B cell (primary cell): ENCODE measurements around the gene KLC4. TPM values are rescaled to one million over a fixed set of nuclear protein-coding genes. Genes with fewer than 3 reads are reported as not detected.

Experiments
- ATAC-seq: fragments of 200-7000 bp; cut with Tn5 transposase; one replicate; pipeline ENCODE4 v1.10.0; 2021; ENCODE audit warnings: low read depth, mild to moderate bottlenecking, moderate number of reproducible peaks, moderate library complexity
- CTCF ChIA-PET: fragments of 350-600 bp; sonication (Branson Sonifier 250); formaldehyde crosslinking; loops from one replicate; lab custom pipeline; 2021; ENCODE audit warnings: antibody characterized with exemption, inconsistent platforms; lab: Charles Lee
- POLR2A ChIA-PET: fragments of 350-600 bp; sonication (Branson Sonifier 250); formaldehyde crosslinking; loops from one replicate; lab custom pipeline; 2021; ENCODE audit warnings: antibody characterized with exemption; lab: Charles Lee
- DNase-seq: peaks from one replicate; pipeline ENCODE4 v3.0.0; 2013
- H2AFZ ChIP-seq: 2 replicates; pipeline ENCODE4 v1.6.1; 2012; ENCODE audit warnings: mild to moderate bottlenecking, low read depth, low read length; ENCODE audit not compliant: insufficient read depth, poor library complexity, severe bottlenecking
- H3K27ac ChIP-seq, 2 donors: 1 replicate in 1 of 2; 2 replicates in 1 of 2; pipeline ENCODE4 v1.5.1; 2012 to 2013; ENCODE audit warnings: low read length in 2 of 2, mild to moderate bottlenecking in 2 of 2, moderate library complexity in 1 of 2
- H3K27me3 ChIP-seq, 4 experiments: fragments of 200-600 bp in 1 of 4; sonication (generic) in 1 of 4; replicated peaks in 1 of 4; 1 replicate in 2 of 4; 2 replicates in 2 of 4; pipeline versions ENCODE4 v1.6.1 to v1.7.0; 2013 to 2016; ENCODE audit warnings: low read length in 3 of 4, mild to moderate bottlenecking in 2 of 4, mixed read lengths in 1 of 4, moderate library complexity in 1 of 4; ENCODE audit not compliant: insufficient read depth in 4 of 4, control insufficient read depth in 3 of 4; ENCODE audit errors: control extremely low read depth in 1 of 4
- H3K36me3 ChIP-seq, 2 experiments: replicated peaks in 1 of 2; 1 replicate in 1 of 2; 2 replicates in 1 of 2; pipeline versions ENCODE4 v1.6.1 to v1.7.1; 2013; ENCODE audit warnings: low read length in 1 of 2; ENCODE audit not compliant: insufficient read depth in 2 of 2, control insufficient read depth in 1 of 2; ENCODE audit errors: control extremely low read depth in 1 of 2, extremely low read depth in 1 of 2
- H3K4me1 ChIP-seq, 2 donors: fragments of 200-600 bp in 1 of 2; sonication (generic) in 1 of 2; 1 replicate in 1 of 2; 2 replicates in 1 of 2; pipeline versions ENCODE4 v1.5.1 to v1.6.1; 2013 to 2017; ENCODE audit warnings: low read length in 2 of 2; ENCODE audit not compliant: control insufficient read depth in 2 of 2, insufficient read depth in 2 of 2
- H3K4me2 ChIP-seq: replicated peaks from 2 replicates; pipeline ENCODE3; 2012; ENCODE audit warnings: mild to moderate bottlenecking, low read depth, low read length; ENCODE audit not compliant: poor library complexity, severe bottlenecking
- H3K4me3 ChIP-seq, 5 experiments: fragments of 200-600 bp in 1 of 5; sonication (generic) in 1 of 5; 1 replicate in 3 of 5; 2 replicates in 2 of 5; pipeline versions ENCODE4 v1.5.1 to v1.7.0; 2011 to 2016; ENCODE audit warnings: low read length in 4 of 5, mild to moderate bottlenecking in 4 of 5, low read depth in 2 of 5, control low read depth in 1 of 5, moderate library complexity in 1 of 5; ENCODE audit not compliant: insufficient read depth in 1 of 5; ENCODE audit errors: control extremely low read depth in 1 of 5, extremely low read depth in 1 of 5
- H3K79me2 ChIP-seq: fragments of 200-600 bp; sonication (generic); one replicate; pipeline ENCODE4 v1.6.0; 2016; ENCODE audit warnings: low read length; ENCODE audit not compliant: control insufficient read depth, insufficient read depth
- H3K9ac ChIP-seq: fragments of 200-600 bp; sonication (generic); 2 replicates; pipeline ENCODE4 v1.6.1; 2017; ENCODE audit warnings: mild to moderate bottlenecking, low read length, moderate library complexity
- H3K9me3 ChIP-seq, 3 donors: one replicate each; pipeline versions ENCODE4 v1.6.1 to v1.7.1; 2013; ENCODE audit warnings: low read length in 2 of 3; ENCODE audit not compliant: control insufficient read depth in 2 of 3, insufficient read depth in 1 of 3; ENCODE audit errors: control extremely low read depth in 1 of 3
- H4K20me1 ChIP-seq: 2 replicates; pipeline ENCODE4 v1.6.0; 2012; ENCODE audit warnings: mild to moderate bottlenecking, low read length; ENCODE audit not compliant: insufficient read depth, control insufficient read depth, poor library complexity, severe bottlenecking
- H3K27ac Mint-ChIP-seq: one replicate; pipeline ENCODE4 v1.8.0; 2021; ENCODE audit warnings: mixed read lengths
- H3K27me3 Mint-ChIP-seq: one replicate; pipeline ENCODE4 v1.8.0; 2021; ENCODE audit warnings: mixed read lengths
- H3K4me1 Mint-ChIP-seq: one replicate; pipeline ENCODE4 v1.8.0; 2021; ENCODE audit warnings: mixed read lengths
- H3K4me3 Mint-ChIP-seq: one replicate; pipeline ENCODE4 v1.8.0; 2021; ENCODE audit warnings: mixed read lengths
- H3K9me3 Mint-ChIP-seq: one replicate; pipeline ENCODE4 v1.8.0; 2022; ENCODE audit warnings: mixed read lengths; ENCODE audit not compliant: insufficient read depth
- EZH2 ChIP-seq: IDR thresholded peaks from 2 replicates; pipeline ENCODE4 v1.6.1; 2012; ENCODE audit warnings: borderline replicate concordance, low read depth, mild to moderate bottlenecking, moderate library complexity, low read length; ENCODE audit not compliant: insufficient read depth, poor library complexity, severe bottlenecking
- WGBS: methylation state at CpG from one replicate; pipeline ENCODE4 v1.1.5; 2013; ENCODE audit warnings: missing lambda C conversion rate; ENCODE audit not compliant: insufficient coverage; 5-methylcytosine and 5-hydroxymethylcytosine counted together
- intact Hi-C: fragments of 100-400 bp; cut with micrococcal nuclease; formaldehyde crosslinking; loops from one replicate; pipeline ENCODE4 v1.10.0; 2022
- polyA plus RNA-seq: library from polyadenylated mRNA; depleted of rRNA; stranded (reverse); fragments of >200 nt; gene quantifications from 2 replicates; pipeline ENCODE4 v1.2.3, GENCODE V29; 2012
- total RNA-seq, 2 donors: library from RNA; stranded (reverse); fragments of 120-200 nt in 1 of 2; gene quantifications; 1 replicate in 1 of 2; 2 replicates in 1 of 2; pipeline versions ENCODE4 v1.2.3 to v1.2.4, GENCODE V29; 2013 to 2022
- TF ChIP-seq, protein P1 (sequence below): fragments of 200-600 bp; IDR thresholded peaks from one replicate; pipeline ENCODE4 v1.8.0; 2022; ENCODE audit warnings: antibody characterized with exemption, mild to moderate bottlenecking

The KLC4 gene
- total and polyA plus RNA-seq, 2 donors (not counting 1 experiment from before 2014, with no cell fraction given) = 30.6 to 52.7 TPM

DNA sequence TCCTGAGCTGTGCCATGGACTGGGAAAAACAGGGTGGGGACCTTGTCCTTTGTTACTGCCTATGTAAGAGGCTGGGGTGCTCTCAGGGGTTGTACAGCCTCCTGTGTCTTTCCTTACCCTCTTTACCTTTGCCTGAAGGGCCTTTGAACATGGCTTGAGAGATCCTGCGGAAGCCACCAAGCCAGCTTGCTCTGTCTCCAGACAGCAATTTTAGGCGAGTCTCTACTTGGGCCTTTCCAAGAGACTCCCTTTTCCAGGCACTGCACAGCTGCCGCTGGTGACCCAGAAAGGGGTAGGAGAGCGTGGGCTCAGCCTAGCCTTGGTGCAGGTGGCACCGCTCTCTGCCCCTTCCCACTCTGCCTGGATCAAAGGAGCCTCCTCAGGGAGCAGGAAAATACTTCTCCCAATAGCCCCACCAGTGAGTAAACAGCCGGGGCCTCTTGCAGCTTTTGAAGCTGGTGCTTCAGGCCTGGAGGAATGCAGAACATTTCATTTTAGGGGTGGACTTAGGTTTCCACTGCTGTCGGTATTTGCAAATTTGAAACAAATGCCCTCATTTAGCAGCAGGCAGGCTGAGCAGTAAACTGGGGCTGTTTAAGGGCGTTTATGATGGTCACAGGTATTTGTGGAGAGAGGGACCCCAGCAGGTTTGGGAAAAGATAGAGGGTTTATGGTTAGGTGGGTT lies 30.6 kb downstream of the KLC4 start:
- Histone ChIP-seq H3K4me2 (no peak overlapping the region), H3K9me3 (no peaks in the 10 kb centered on the region), H3K27me3 (no peaks in the 10 kb centered on the region), H2AFZ (no peak overlapping the region), H3K4me3 (no peak overlapping the region), H3K27ac (no peak overlapping the region), H3K4me1 (no peaks in the 10 kb centered on the region), H3K9ac (no peak overlapping the region), H4K20me1 (no peaks in the 10 kb centered on the region), H3K36me3 (no peaks in the 10 kb centered on the region), H3K79me2 (no peaks in the 10 kb centered on the region)
- ChIA-PET POLR2A (no interaction called here), CTCF (interaction anchor here (0.6 to 1.5 kb wide), 2 partner anchors 11 to 1162 kb away, joined by 3 read pairs; no protein-coding TSS in a partner anchor)
- TF ChIP-seq EZH2 = no peak
- TF ChIP-seq, protein P1, sequence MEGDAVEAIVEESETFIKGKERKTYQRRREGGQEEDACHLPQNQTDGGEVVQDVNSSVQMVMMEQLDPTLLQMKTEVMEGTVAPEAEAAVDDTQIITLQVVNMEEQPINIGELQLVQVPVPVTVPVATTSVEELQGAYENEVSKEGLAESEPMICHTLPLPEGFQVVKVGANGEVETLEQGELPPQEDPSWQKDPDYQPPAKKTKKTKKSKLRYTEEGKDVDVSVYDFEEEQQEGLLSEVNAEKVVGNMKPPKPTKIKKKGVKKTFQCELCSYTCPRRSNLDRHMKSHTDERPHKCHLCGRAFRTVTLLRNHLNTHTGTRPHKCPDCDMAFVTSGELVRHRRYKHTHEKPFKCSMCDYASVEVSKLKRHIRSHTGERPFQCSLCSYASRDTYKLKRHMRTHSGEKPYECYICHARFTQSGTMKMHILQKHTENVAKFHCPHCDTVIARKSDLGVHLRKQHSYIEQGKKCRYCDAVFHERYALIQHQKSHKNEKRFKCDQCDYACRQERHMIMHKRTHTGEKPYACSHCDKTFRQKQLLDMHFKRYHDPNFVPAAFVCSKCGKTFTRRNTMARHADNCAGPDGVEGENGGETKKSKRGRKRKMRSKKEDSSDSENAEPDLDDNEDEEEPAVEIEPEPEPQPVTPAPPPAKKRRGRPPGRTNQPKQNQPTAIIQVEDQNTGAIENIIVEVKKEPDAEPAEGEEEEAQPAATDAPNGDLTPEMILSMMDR = no peak
- DNase-seq (no peak), ATAC-seq (no peak)
- Mint-ChIP-seq H3K27ac (no peak overlapping the region), H3K9me3 (no peaks in the 10 kb centered on the region), H3K27me3 (no peaks in the 10 kb centered on the region), H3K4me3 (no peak overlapping the region), H3K4me1 (no peaks in the 10 kb centered on the region)
- WGBS = 94% methylated on average over 6 of the region's 8 CpGs
- intact Hi-C loops = no loop called here

DNA sequence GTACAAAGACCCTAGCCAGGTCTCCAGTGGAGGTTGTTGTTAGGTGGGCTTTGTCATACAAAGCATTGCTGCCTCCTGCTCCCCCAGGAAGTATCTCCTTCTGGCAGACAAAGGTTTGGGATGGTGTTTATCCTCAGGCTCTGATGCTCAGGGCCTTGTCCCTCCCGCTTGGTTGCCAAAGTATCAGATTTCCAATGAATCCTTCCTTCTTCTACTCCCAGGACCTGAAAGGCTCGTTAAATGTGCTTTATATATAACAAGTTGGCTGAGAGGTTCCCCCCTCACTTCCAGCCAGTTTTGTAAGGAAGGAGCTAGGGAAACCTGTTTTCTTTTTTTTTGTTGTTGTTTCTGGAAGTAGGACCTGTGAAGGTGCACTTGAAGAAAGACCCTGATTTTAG lies 31.1 kb downstream of the KLC4 start:
- H3K79me2 ChIP-seq = no peaks in the 10 kb centered on the region
- Mint-ChIP-seq H3K4me3 (no peak overlapping the region), H3K27me3 (no peaks in the 10 kb centered on the region), H3K27ac (no peak overlapping the region), H3K4me1 (no peaks in the 10 kb centered on the region), H3K9me3 (no peaks in the 10 kb centered on the region)
- H3K27me3 ChIP-seq = no peaks in the 10 kb centered on the region
- WGBS = no CpG with 5 or more reads among the region's 2 CpGs
- no peak overlapping the region for H3K9ac ChIP-seq
- no peaks in the 10 kb centered on the region for H3K4me1 ChIP-seq
- no peak overlapping the region for H3K4me2 ChIP-seq
- H2AFZ ChIP-seq = no peak overlapping the region
- ATAC-seq (no peak), DNase-seq (no peak)
- TF ChIP-seq, protein P1 = no peak
- TF ChIP-seq EZH2 = no peak
- H3K27ac ChIP-seq = no peak overlapping the region
- H3K4me3 ChIP-seq = no peak overlapping the region
- ChIA-PET CTCF (interaction anchor here (0.6 kb wide), 1 partner anchor 1161 kb away, joined by 3 read pairs; no protein-coding TSS in a partner anchor), POLR2A (no interaction called here)
- intact Hi-C loops = no loop called here
- H3K36me3 ChIP-seq = no peaks in the 10 kb centered on the region
- no peaks in the 10 kb centered on the region for H4K20me1 ChIP-seq
- no peaks in the 10 kb centered on the region for H3K9me3 ChIP-seq
